ENCODE results near the gene TXNRD2.
"Not testable (repeated sequence)": the region's sequence is repeated elsewhere in the genome, so short reads cannot be mapped to it uniquely, and the experiment has no call there.

The TXNRD2 gene

DNA sequence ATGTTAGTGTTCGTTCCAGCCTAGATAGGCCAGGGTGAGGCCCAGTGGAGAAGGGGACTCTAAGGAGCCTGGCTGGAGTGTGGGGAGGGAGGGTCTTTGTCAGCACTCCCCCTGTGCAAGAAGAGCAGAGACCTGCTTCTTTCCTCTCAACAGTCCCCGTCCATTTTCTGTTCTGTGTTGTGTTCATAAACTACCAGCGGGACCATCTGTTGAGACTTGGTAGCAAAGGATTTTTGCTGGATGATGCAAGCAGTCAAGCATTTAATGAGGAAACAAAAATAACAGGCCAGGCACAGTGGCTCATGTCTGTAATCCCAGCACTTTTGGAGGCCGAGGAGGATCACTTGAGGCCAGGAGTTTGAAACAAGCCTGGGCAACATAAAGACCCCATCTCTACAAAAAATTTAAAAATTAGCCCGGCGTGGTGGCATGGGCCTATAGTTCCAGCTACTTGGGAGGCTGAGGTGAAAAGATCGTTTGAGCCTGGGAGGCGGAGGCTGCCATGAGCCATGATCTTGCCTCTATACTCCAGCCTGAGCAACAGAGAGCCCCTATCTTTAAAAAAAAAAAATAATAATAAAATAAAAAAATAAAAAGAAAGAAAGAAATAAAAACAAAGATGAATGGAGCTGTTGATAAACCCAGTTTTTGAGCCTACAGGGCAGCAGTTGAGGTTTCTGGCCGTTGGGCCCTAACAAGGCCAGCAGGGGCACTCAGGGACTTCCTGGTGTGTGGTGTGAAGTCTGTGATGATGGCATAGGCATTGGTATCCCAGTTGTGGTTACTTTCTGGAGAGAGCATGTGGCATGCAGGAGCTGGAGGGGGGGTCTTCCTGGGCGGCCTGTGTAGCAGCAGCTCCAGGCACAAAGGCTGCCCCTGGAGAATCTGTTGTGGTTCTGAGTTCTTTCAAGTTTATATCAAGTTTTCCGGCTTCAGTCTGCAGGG lies 1.7 kb upstream of the TXNRD2 start:
- DNase-seq, result peak; percentile 94

DNA sequence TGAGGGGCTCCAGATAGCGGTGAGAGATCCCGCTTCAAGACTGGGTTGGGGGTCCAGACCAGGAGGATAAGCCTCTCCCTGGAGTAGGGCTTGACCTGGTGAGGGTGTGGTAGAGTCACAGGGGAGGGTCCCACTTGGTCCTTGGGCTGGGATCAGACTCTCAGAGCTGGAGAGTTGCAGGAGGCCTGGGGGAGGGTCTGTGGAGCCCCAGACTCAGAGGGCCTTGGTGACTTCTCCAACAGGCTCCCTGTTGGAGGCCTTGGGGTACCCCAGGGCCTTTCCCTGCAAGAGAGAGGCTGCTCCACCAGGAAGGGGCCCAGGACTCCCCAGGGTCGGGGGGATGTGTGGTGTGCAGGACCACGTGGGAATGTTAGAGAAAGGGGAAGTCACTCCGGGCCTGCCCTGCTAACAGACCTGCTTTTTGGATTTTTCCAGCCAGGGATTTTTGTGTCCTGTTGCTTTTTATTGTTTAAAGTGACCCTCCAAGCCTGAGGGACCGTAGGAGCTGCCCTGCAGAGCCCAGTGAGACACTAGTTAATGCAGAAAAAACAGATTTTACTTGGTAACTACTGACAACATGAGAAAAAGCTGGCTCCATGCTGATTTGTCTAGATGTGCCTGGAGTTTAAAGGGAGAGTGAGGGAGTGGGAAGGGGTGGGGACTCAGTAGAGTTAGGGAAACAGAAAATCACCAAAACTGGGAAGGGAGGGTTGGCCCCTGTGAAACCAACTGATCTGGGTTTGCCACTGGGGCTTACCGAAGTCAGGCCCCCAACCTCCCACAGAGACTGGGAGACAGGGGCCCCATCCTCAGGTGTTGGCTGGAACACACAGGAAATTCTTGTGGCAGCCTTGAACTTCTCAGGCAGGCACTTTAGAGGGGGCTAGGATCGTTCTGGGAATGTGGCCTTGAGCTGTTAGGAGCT lies 801 bp upstream of the TXNRD2 start:
- DNase-seq, result peak; percentile 81

DNA sequence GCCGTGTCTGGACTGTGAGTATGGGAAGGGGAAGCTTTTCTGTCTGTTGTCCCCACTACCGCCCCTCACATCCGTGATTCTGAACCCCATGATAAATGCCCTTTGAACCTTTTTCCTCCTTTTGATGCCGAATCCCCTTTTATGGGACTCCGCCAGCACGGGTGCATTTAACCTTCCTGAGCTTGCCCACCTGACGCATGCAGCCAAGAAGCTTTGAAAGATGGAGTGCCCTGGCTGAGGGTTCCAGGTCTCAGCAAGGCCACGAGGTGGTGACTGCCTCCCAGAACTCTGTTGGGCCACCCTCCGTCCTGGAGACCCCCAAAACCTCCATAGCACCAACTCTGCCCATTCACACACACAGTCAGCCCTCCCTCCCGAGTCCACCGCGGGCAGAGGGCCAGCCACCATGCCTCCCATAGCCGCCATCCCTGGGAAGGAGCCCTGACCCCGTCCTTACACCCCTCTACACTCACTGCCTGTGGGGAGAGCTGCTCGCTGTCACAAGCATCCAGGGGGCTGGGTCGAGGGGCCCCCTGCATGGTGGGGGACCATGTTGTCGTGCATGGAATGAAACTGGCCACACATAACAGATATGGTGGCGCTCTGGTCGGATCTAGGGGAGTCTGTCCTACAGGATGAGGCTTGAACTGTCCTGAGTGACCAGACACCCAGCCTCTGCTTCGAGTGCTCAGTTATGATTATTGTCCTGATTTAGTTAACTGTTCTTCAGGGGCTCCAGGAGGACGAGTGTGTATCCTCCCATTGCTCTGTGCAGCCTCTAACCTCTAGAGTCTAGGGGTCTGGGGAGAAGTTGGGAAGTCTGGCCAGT lies 868 bp downstream of the TXNRD2 start:
- DNase-seq, result no peak

DNA sequence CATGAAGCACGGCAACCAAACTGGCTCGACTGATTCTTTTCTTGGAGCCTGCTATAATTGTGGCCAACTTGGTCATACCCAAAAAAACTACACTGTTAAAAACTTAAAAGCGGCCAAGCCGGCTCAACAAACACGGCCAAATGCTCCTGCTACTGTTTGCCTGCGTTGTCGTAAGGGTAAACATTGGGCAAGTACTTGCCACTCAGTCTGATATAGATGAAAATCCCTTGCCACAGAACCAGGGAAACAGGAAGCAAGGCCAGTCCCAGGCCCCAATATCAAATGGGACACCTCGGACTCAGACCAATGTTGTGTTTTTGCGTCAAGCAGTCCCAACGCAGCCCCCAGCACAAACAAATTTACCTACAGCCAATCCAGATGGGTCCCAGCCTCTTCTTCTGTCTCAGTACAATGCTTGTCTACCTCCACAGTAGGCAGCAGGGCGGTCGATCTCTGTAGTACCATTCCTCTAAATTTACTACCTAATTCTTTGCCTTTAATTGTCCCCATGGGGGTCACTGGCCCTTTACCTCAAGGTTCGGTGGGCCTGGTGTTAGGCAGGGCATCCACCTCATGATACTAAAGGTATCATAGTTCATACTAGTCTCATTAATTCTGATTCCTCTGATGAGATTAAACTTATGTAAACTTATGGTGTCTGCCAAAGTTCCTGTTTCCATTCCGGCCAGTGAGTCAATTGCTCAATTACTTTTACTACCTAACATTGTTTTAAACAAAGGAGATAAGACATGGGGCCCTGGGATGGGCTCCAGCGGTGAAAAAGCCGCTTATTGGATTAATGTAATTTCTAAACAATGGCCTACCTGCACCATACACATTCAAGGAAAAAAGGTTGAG lies 3.8 kb downstream of the TXNRD2 start:
- no peak for DNase-seq

DNA sequence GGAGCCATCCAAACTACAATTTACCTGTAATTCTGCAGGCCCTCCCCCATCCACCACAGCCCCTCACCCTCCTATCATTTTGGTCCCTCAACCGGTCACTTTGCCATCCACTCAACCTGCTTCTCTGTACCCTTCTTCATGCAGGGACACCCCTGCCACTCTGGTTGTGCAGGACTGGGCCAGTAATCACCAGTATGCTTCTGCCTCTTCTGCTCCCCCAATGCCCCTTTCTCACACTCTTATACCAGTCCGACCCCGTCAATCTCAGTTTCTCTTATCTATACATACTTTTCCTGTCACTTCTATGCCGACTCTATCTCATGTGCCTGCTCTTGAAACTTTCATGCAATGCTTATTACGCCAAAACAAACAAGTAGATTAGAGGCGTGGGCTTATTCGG lies 5.1 kb downstream of the TXNRD2 start:
- no peak for DNase-seq

DNA sequence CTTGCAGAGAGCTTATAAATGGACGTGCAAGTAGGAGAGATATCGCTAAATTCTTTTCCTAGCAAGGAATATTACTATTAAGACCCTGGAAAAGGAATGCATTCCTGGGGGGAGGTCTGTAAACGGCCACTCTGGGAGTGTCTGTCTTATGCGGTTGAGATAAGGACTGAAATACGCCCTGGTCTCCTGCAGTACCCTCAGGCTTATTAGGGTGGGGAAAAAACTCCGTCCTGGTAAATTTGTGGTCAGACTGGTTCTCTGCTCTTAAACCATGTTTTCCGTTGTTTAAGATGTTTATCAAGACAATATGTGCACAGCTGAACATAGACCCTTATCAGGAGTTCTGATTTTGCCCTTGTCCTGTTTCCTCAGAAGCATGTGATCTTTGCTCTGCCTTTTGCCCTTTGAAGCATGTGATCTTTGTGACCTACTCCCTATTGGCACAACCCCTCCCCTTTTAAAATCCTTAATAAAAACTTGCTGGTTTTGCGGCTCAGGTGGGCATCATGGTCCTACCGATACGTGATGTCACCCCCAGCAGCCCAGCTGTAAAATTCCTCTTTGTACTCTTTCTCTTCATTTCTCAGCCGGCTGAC lies 6.4 kb downstream of the TXNRD2 start:
- not testable (repeated sequence) for DNase-seq

DNA sequence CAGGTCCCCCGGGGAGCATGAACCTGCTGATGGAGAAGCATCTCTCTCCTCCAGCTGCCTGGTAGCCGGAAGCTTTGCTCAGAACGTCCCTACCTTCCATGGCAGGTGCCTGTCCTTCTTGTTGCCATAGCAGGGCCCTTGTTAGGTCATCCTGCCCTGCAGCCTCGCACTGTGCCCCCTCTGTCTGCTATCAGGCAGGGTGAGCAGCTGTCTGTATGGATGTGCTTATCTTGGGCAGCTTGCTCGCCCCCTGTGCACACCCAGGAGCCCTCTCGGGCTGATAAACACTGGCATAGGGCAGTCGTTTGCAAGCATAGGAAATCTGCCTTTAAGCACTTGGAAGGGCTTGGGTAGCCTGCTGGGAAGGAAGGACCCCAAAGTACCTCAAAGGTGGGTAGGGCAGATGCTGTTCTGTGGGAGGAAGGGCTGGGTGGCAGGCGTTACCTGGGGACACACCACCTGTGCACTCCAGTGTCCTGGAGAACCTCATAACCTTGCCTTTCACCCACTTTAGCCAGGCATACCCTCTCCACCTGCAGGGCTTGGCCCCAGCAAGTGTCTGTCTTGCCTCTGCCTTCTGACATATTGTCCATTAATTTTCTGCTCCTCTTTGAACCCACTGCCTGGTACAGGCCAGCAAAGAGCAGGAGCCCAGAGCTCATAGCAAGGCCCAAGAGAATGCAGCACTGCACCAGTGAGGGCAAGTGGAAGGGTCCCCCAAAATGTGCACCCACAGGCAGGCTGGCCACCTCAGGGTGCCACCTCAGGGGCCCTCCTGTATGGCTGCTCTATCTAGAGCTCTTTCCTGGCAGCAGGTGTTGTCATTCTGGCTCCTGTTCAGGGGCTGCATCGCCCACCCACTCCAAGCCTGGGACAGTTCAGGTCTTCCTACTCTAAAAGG lies 8.0 kb downstream of the TXNRD2 start:
- no peak for DNase-seq

DNA sequence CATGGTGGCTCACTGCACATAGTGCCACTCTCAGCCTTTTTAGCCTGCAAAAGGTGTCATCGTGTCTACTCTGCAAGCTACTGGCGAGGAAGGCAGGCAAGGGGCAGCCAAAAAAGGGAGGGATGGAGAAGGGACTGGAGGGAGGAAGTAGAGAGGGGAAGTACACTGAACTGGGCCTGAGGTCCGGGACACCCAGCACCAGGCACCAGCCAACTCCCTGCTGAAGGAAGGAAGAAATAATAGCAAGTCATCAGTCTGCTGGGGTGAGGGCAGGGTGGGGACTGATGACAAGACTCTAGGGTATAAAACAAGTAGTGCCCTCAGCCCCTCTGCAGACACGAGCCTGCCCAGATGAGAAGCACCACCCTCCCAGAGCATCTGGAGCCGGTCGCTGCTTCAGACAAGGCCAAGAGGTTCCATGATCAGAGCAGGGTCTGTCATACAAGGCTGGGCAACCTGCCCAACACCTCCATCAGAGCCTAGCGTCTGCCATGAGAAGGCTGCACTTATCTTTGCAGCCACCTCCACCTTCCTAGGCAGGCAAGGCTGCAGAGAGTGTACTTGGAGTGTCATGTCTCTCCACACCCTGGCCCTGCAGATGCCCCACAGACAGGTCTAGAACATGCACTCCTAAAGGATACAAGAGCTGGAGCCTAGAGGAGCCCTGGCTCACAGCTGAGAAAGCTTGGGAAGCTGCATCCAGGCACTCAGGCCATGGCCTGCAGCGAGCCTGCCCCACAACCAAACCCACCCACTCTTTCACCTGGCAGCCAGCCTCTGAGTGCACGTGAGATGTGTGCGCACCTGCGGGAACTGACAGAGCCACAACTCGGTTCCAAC lies 9.0 kb downstream of the TXNRD2 start:
- DNase-seq, result no peak

DNA sequence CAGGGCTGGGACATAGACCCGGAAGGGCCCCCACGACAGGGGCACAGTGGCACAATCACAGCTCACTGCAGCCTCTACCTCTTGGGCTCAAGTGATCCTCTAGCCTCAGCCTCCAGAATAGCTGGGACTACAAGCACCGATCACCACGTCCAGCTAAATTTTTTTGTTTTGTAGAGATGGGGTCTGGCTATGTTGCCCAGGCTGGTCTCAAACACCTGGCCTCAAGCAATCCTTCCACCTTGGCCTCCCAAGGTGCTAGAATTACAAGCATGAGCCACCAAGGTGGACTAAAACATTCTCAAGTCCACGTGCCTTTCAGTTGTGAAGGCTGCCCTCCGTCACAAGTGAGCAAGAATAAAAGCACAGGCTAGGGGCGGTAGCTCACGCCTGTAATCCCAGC lies 10.1 kb downstream of the TXNRD2 start:
- no peak for DNase-seq

DNA sequence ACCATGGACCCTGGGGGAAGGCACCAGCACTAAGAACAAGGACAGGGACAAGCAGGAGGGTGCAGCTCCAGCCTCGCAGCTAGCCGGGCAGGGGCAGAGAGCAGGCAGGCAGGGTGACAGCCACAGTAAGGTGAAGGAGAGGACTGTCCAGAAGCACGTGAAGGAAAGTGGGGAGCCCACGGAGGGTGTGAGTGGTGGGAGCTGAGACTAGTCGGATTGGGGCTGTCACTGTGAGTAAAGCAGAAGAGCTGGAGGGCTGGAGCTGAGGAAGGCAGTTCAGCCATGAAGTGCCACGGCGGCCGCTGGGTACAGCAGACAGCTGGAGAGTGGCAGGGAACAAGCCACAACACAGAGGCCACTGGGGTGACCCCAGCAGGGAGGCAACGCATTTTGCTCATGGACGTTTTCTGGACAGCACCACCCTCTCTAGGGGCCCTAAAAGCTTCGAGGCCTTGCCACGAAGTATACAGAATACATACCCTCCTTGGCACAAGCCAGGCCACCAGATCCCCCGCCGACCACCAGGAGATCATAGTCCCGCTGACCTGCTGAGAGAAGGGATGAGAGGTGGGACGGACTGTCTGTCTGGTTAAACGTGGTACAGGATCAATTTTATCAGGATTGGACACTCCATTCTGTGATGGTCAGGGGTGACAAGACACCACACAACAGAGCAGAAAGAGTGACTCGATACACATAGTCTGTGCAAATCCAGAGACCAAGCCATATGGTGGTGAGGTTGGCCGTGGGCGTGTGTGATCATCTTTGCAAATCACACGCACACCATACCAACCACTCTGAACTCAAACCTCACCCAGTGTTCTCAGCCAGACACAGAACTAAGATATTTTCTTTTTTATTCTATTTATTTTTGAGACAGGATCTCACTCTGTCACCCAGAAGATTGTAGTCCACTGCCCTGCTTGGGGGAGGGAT lies 10.8 kb downstream of the TXNRD2 start:
- no peak for DNase-seq

DNA sequence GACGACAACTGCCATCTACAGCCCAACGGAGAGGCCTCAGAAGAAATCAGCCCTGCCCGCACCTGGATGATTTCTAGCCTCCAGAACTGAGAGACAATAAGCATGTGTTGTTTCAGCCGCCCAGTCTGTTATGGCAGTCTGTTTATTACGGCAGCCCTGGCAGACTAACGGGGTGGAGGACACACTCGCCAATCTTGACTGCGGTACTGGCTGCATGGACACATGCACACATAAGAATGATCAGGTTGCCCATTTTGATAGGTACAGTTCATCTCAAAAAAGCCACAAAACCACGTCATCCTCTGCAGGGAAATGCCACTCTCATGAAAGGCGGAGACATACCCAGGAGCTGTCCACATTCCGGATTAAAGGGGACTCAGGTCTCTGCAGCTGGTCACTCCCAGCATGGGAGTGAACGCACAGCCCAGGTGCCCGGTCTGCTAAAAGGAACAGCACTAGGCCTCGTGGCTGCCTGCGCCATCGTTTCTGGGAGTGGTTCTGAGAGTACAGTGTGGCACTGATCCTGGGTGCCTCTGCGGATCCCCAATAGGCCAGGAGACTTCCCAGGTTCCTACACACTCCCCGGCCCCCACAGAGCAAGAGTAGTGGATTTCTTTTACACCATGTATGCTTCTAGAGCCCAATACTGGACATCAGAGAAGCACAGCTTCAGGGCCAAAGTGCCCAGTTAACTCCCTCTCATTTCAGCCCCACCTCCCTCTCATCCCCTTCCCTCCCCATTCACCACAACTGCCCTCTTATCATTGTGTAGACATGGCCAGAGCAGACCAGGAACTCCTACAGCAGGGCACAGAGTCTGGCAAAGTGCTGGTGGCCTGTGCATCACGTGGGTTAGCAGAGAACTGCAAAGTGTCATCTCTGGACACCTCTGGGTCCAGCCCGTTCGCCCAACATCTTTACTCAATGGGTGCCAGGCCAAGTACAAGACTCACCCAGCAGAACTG lies 11.8 kb downstream of the TXNRD2 start:
- no peak for DNase-seq

DNA sequence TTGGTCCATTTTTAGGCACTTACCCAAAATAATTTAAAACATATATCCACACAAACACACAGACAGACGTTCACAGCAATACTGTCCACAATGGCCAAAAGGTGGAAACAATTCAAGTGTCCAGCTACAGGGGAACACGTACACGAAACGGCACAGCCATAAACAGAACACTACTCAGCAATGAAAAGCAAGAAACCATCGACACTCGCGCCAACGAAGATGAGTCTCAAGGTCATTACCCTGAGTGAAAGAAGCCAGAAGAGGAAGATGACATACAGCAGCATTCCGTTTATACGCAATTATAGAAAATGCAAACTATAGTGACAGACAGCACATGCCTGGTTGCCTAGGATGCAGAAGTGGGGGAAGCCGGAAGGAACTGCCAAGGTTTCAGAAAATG lies 13.4 kb downstream of the TXNRD2 start:
- no peak for DNase-seq

DNA sequence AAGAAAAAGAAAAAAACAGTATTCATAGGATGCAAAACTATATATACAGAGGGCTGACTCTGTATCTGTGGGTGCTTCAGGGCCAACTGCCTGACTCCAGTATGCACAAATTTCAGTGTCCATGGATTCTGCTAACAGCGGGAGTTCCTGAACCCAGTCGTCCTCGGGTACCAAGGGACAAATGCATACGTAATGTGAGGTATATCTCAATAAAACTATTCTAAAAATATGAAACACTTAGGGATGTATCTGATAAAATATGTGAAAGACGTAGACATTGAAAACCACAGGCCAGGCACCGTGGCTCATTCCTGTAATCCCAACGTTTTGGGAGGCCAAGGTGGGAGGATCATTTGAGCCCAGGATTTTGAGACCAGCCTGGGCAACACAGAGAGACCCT lies 13.9 kb downstream of the TXNRD2 start:
- no peak for DNase-seq

DNA sequence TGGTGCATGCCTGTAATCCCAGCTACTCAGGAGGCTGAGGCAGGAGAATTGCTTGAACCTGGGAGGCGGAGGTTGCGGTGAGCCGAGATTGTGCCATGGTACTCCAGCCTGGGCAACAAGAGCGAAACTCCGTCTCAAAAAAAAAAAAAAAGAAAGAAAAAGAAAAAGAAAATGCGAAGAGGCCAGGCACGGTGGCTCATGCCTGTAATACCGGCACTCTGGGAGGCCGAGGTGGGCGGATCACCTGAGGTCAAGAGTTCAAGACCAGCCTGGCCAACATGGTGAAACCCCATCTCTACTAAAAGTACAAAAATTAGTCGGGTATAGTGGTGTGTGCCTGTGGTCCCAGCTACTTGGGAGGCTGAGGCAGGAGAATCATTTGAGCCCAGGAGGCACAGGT lies 15.6 kb downstream of the TXNRD2 start:
- DNase-seq, result not testable (repeated sequence)

DNA sequence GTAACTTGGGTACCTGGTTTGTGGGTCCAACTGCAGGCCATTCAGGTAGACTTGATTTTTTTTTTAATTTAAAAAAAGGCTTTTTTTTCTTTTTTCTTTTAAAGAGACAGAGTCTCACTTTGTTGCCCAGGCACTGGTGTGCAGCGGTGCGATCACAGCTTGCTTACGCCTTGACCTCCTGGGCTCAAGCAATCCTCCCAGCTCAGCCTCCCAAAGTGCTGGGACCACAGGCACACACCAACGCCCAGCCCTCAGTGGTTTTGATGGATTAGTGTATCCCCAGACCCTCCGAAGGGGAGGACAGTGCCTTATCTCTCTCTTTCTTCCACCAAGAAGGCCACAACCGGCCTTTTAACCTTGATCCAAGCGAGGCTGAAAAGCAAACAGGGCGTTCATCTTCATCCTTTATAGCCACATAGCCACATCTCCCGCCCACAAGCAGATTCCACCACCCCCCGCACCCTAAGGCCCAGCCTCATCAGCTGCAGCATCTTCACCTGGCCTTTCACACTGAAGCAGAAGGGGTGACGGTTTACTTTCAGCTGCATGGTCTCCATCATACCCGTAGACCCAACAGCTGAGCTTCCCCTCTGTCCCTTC lies 17.6 kb downstream of the TXNRD2 start:
- no peak for DNase-seq

DNA sequence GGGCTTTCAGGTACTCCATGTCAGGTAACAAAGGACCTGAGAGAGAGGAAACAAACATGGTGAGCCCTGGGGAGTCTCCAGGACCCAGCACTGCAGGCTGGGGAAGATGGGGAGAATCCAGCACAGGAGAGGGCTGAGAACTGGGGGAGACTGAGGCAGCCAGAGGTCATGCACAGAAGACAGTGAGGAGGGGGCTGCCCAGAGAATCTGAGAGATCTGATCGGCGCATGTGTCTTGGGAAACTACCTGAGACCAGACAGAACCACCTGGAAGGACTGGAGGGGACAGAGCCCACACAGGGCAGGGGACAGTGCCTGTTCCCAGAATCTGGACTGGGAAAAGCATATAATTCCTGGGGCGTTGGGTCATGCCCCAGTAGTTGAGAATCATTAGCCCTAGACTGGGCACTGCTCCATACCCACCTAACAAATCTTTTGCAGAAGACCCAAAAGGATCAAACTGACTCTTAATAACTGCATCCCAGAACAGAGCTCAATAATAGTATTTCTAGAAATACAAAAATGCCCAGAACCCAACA lies 20.0 kb downstream of the TXNRD2 start:
- no peak for DNase-seq

Measured in fibroblast of skin of abdomen (primary cell).